NOMO-1 (cell line): ENCODE measurements around the gene SCAF1.
"Not testable (repeated sequence)": the region's sequence is repeated elsewhere in the genome, so short reads cannot be mapped to it uniquely, and the experiment has no call there.

Experiments used
- DNase-seq, 2 experiments: peaks; one replicate each; lab custom pipeline; 2025; ENCODE audit not compliant: unreplicated experiment in 2 of 2; lab: John Stamatoyannopoulos, UW

The SCAF1 gene

DNA sequence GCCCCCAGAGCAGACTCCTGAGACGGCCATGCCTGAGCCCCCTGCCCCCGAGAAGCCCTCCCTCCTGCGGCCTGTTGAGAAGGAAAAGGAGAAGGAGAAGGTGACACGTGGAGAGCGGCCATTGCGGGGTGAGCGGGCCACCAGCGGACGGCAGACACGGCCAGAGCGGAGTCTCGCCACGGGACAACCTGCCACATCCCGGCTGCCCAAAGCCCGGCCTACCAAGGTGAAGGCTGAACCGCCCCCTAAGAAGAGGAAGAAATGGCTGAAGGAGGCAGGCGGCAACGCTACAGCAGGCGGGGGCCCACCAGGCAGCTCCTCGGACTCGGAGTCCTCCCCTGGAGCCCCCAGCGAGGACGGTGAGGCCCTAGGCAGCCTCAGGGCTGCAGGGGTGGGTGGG is 26.1 kb upstream of the SCAF1 start:
- no peak for DNase-seq

GRCh38 chr19:49616532-49616931 is 25.5 kb upstream of the SCAF1 start:
- DNase-seq = no peak

DNA sequence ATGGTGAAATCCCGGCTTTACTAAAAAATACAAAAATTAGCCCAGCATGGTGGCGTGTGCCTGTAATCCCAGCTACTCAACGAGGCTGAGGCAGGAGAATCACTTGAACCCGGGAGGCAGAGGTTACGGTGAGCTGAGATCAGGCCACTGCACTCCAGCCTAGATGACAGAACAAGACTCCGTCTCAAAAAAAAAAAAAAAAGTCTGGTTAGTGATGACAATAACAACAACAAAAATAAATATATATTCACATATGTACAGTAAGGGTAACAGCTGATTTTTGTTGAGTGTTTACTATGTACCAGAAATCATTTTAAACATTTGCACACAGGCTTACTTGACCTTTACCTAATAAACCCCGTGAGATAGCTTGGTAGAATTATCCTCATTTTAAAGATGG is 25.1 kb upstream of the SCAF1 start:
- DNase-seq = no peak

GRCh38 chr19:49617860-49618259 is 24.1 kb upstream of the SCAF1 start:
- DNase-seq = not testable (repeated sequence)

DNA sequence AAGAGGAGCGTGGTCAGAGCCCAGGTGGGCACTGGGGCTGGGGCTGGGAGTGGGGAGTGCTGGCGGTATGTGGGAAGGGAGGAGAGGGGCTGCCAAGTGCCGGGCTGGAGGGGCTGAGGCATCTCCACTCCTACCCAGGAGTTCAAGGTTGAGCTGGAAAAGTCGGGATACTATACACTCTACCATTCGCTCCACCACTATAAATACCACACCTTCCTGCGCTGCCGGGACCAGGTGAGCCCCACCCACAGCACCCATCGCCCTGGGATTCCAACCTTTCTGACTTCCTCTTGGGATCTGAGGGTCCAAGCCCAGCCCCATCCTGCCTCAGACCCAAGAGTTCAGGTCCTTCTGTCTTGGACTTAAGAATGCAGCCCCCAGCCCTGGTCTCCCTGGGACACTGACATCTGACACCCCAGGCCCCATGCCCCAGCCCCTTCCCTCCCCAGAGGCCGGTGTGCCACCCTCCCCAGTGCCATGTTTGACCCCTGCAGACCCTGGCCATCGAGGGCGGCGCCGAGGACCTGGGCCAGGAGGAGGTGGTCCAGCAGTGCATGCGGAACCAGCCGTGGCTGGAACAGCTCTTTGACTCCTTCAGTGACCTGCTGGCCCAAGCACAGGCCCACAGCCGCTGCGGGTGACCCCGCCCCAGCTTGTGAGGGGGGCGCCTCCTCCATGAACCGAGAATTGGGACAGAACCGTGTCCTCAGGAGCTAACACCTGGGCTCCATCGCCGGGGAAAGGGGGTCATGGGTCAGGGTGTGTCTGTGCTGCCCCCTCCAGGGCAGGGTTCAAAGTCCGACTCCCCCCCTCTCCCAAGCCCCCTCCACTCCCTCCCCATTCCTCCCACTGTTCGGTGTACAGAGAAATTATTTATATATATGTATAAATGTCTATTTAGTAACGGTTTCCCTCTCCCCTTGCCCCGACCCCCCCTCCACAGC is 16.8 kb upstream of the SCAF1 start:
- DNase-seq = no peak

GRCh38 chr19:49626226-49626625 is 15.8 kb upstream of the SCAF1 start:
- no peak for DNase-seq

- DNase-seq = no peak
Measured at GRCh38 chr19:49629659-49630058, 12.3 kb upstream of the SCAF1 start.

DNA sequence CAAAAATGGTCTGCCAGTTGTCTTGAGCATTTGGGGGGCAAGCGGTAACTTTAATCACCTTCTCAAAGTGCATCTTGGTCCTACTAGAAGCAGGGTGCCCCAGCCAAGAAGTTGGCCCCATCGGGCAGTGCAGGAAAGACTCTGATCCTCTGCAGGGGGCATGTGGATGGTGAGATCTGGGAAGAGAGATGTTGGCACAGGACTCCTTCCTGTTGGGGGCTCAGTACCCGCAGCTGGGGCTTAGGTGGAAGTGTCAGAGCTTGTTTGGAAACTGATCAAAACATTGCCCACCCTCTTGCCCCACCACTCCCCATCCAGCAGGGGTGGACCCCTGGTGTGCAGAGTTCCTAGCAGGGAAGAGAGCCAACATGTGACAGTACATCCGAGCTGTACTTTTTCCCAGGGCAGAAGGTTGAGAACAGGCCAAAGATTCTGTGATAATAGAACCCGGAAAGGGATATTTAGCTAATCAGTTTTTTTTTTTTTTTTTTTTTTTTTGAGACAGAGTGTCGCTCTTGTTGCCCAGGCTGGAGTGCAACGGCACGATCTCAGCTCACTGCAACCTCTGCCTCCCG is 10.9 kb upstream of the SCAF1 start:
- no peak for DNase-seq

- DNase-seq = no peak
Measured at GRCh38 chr19:49631610-49632192, 10.3 kb upstream of the SCAF1 start.

- DNase-seq = no peak
Measured at GRCh38 chr19:49632576-49632975, 9.4 kb upstream of the SCAF1 start.

DNA sequence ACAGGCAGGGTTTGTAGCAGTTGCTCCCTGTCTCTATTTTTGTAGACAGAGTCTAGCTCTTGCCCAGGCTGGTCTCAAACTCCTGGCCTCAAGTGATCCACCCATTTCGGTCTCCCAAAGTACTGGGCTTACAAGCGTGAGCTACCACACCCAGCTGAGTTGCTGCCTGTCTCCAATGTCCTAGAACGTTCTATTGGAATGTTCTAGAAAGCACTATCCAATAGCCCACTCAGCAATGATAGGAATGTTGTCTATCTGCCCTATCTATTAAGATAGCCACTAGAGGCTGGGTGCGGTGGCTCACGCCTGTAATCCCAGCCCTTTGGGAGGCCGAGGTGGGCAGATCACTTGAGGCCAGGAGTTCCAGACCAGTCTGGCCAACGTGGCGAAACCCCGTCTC is 8.7 kb upstream of the SCAF1 start:
- DNase-seq = not testable (repeated sequence)

DNA sequence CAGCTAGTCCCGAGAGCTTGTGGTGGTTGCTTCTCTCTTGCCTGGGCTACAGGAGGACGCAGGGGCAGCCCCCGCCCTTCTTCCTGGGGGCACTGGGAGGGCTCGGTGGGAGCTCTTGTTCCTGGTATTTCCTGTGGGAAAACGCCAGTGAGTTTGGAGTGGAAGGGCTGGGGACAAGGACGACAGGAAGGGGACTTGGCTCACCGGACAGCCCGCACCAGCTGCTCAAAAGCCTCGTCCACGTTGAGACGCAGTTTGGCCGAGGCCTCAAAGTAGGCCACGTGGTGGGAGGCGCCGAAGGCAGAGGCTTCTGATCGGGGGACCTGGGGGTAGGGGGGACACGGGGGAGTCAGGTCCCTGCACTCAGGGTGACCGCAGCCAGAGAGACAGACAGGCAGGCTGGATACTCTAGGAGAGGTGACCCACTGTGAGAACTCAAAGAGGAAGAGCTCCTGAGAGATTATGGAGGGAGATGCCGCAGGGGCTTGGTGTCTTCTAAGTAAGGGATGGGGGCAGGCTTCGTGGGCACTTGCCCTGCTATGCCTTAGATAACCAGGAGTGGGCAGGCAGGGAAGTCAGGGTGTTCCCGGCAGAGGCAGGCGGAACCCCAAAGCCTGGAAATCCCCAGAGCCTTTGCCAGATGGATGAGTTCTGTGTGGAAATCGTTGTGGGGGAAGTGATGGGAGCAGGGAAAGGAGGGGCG is 6.3 kb upstream of the SCAF1 start:
- no peak for DNase-seq

DNA sequence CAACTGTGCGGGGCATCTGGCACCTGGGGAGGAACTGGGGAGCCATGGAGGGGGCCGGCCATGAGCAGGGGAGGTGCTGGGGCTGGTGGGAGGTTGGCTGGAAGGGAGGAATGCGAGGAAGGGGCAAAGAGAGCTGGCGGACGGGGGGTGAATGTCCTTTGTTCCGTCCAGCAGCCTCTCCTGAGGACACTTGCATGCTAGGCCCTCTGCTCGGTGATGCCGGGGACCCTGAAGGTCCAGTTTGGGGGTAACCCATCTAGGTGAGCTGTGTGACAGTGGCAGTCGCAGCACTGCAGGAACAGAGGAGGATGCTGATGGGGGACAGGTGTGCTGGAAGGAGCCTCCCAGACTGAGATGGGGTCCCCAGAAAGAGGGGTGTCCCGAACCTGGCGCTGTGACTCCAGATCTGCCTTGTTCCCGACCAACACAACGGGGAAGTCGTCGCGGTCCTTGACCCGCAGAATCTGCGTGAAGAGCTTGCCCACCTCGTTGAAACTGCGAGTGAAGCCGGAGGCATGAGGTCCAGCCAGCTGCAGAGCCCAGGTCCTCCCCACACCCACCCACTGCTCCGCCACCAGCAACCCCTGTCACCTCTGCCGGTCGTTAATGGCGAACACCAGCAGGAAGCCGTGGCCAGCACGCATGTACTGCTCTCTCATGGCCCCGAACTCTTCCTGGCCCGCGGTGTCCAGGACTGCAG is 5.6 kb upstream of the SCAF1 start:
- DNase-seq = no peak

- DNase-seq = peak; percentile 4 to 24
Measured at GRCh38 chr19:49637821-49638738, 3.9 kb upstream of the SCAF1 start.

GRCh38 chr19:49639401-49640112 is 2.5 kb upstream of the SCAF1 start:
- DNase-seq = no peak

- peak; percentile 100 for DNase-seq
Measured at GRCh38 chr19:49640113-49640898, 1.7 kb upstream of the SCAF1 start, which contains the start of gene RRAS. Gene RRAS, minus strand, starts transcription at chr19:49640143. Its CDS starts 45 bp downstream, at chr19:49640098.

- peak in 1 of 2 experiments; percentile 7 for DNase-seq
Measured at GRCh38 chr19:49642492-49643035, 555 bp downstream of the SCAF1 start.

- DNase-seq = no peak
Measured at GRCh38 chr19:49643466-49643865, 1.5 kb downstream of the SCAF1 start.
